OCI-LY7 (cell line): Measurements from ENCODE around the gene KCNK1. TPM values are rescaled to one million over a fixed set of nuclear protein-coding genes. Genes with fewer than 3 reads are reported as not detected.

ENCODE experiments used
- BruUV-seq: library from RNA; stranded (reverse); fragments of 400-500 nt; replicated peaks from 2 replicates; lab custom pipeline; 2021; lab: Mats Ljungman, UMichigan
- CTCF ChIA-PET: fragments of 300-600 bp; sonication (Branson Sonifier 250); formaldehyde crosslinking; loops from one replicate; lab custom pipeline; 2022; ENCODE audit warnings: antibody characterized with exemption; ENCODE audit not compliant: unreplicated experiment; lab: Charles Lee
- POLR2A ChIA-PET: fragments of 300-600 bp; sonication (Branson Sonifier 250); formaldehyde crosslinking; loops from one replicate; lab custom pipeline; 2022; ENCODE audit warnings: antibody characterized with exemption; lab: Charles Lee
- DNase-seq: peaks from one replicate; pipeline ENCODE4 v3.0.0-alpha.2; 2015; ENCODE audit warnings: low spot score
- H2AFZ ChIP-seq: fragments of 200-600 bp; sonication (generic), shearing (Covaris generic); 2 replicates; pipeline ENCODE4 v1.6.1; 2014; ENCODE audit warnings: mild to moderate bottlenecking, antibody characterized with exemption, low read length, moderate library complexity
- H3K27ac ChIP-seq: fragments of 200-600 bp; sonication (generic); 2 replicates; pipeline ENCODE4 v1.5.1; 2014; ENCODE audit warnings: mixed run types, low read depth, mild to moderate bottlenecking, moderate library complexity, low read length, inconsistent platforms; ENCODE audit not compliant: poor library complexity, severe bottlenecking
- H3K36me3 ChIP-seq: fragments of 200-600 bp; sonication (generic); 2 replicates; pipeline ENCODE4 v1.6.1; 2014; ENCODE audit warnings: mild to moderate bottlenecking, antibody characterized with exemption, low read length, moderate library complexity, mixed read lengths; ENCODE audit not compliant: insufficient read depth
- H3K4me1 ChIP-seq: fragments of 200-600 bp; sonication (generic); 2 replicates; pipeline ENCODE4 v1.5.1; 2014; ENCODE audit warnings: mild to moderate bottlenecking, low read length; ENCODE audit not compliant: insufficient read depth, poor library complexity, severe bottlenecking
- H3K4me2 ChIP-seq: fragments of 200-600 bp; sonication (generic); 2 replicates; pipeline ENCODE4 v1.6.1; 2014; ENCODE audit warnings: mild to moderate bottlenecking, low read length
- H3K4me3 ChIP-seq: fragments of 200-600 bp; sonication (generic); 2 replicates; pipeline ENCODE4 v1.5.1; 2014; ENCODE audit warnings: mild to moderate bottlenecking, low read depth, low read length; ENCODE audit not compliant: poor library complexity, severe bottlenecking
- H3K79me2 ChIP-seq: fragments of 200-600 bp; sonication (generic); 2 replicates; pipeline ENCODE4 v1.6.1; 2016; ENCODE audit warnings: low read depth, mild to moderate bottlenecking, low read length, moderate library complexity, mixed read lengths; ENCODE audit not compliant: insufficient read depth
- H3K9me2 ChIP-seq: fragments of 200-600 bp; sonication (generic); 2 replicates; pipeline ENCODE4 v1.6.1; 2016; ENCODE audit warnings: mild to moderate bottlenecking, low read length, mixed read lengths; ENCODE audit not compliant: insufficient read depth
- H3K9me3 ChIP-seq: fragments of 200-600 bp; sonication (generic); 2 replicates; pipeline ENCODE4 v1.6.1; 2014; ENCODE audit warnings: mild to moderate bottlenecking, mixed run types, low read length, mixed read lengths
- H4K20me1 ChIP-seq: fragments of 200-600 bp; sonication (generic); 2 replicates; pipeline ENCODE4 v1.6.1; 2014; ENCODE audit warnings: mild to moderate bottlenecking, antibody characterized with exemption, low read length, moderate library complexity, mixed read lengths; ENCODE audit not compliant: insufficient read depth
- EZH2phosphoT487 ChIP-seq: fragments of 200-600 bp; sonication (generic); IDR thresholded peaks from 2 replicates; pipeline ENCODE4 v1.6.1; 2018; ENCODE audit warnings: low read depth, borderline replicate concordance, mild to moderate bottlenecking, mixed run types, antibody characterized with exemption, low read length, moderate library complexity, mixed read lengths
- intact Hi-C: fragments of 100-400 bp; cut with micrococcal nuclease; formaldehyde crosslinking; loops from one replicate; pipeline ENCODE4 v1.10.0; 2022; ENCODE audit not compliant: unreplicated experiment
- total RNA-seq, 2 experiments: library from RNA; depleted of rRNA in 1 of 2; stranded (reverse); fragments of >200 nt in 1 of 2; shearing (Covaris generic) in 1 of 2; gene quantifications; 2 replicates each; pipeline ENCODE4 v1.2.3, GENCODE V29; 2014 to 2022
- TF ChIP-seq, protein P1 (sequence below): fragments of 200-600 bp; sonication (generic); conservative IDR thresholded peaks from 2 replicates; pipeline ENCODE4 v1.5.1; 2014; ENCODE audit warnings: mild to moderate bottlenecking, antibody characterized with exemption, low read length, moderate library complexity, mixed read lengths

The KCNK1 gene
- total RNA-seq, 2 experiments from 2014 or later: not detected

DNA sequence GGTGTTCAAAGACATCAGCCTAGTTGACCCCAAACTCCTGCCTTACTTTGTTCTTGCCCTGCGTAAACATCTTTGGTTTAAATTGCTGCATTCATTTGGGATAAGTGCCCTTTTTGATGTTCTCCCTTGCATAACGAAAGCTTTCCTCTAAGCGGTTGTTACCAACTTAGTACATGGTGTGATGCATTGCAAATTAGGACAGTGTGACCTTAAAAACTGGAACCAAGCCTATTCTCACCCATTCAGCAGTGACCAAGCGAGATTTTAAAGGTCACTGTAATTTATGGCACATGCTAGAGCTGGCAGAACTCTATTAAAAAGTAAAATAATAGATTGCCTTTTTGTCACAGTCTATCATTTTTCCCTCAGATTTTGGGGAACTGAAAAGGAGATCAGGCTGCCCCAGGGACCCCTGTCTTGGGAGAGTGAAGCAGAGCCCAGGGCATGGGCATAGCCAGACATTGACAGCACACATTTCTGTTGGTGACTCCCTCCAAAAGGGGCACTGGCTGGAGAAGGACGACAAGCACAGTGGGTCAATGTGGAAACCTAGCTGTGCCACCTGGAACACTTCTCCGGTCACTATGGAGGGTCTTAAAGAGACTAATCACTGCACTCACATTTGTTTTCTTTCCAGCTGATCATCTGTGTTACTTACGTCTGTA lies 63.9 kb downstream of the KCNK1 start:
- H3K9me2 ChIP-seq: no peaks in the 10 kb centered on the region
- intact Hi-C loops: no loop called here
- no peaks in the 10 kb centered on the region for H3K9me3 ChIP-seq
- no TSS peak for BruUV-seq
- ChIA-PET POLR2A (interaction anchor here (0.7 kb wide), 1 partner anchor 85 kb away, joined by 3 read pairs; no protein-coding TSS in a partner anchor), CTCF (no interaction called here)
- no peak overlapping the region for H3K27ac ChIP-seq
- no peak overlapping the region for H3K4me3 ChIP-seq
- H3K79me2 ChIP-seq: no peaks in the 10 kb centered on the region
- no peak overlapping the region for H3K4me2 ChIP-seq
- H3K4me1 ChIP-seq: no peaks in the 10 kb centered on the region
- DNase-seq: no peak
- TF ChIP-seq, protein P1, sequence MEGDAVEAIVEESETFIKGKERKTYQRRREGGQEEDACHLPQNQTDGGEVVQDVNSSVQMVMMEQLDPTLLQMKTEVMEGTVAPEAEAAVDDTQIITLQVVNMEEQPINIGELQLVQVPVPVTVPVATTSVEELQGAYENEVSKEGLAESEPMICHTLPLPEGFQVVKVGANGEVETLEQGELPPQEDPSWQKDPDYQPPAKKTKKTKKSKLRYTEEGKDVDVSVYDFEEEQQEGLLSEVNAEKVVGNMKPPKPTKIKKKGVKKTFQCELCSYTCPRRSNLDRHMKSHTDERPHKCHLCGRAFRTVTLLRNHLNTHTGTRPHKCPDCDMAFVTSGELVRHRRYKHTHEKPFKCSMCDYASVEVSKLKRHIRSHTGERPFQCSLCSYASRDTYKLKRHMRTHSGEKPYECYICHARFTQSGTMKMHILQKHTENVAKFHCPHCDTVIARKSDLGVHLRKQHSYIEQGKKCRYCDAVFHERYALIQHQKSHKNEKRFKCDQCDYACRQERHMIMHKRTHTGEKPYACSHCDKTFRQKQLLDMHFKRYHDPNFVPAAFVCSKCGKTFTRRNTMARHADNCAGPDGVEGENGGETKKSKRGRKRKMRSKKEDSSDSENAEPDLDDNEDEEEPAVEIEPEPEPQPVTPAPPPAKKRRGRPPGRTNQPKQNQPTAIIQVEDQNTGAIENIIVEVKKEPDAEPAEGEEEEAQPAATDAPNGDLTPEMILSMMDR: no peak
- no peak for TF ChIP-seq EZH2phosphoT487
- H2AFZ ChIP-seq: no peak overlapping the region
- no peaks in the 10 kb centered on the region for H3K36me3 ChIP-seq
- H4K20me1 ChIP-seq: no peaks in the 10 kb centered on the region

DNA sequence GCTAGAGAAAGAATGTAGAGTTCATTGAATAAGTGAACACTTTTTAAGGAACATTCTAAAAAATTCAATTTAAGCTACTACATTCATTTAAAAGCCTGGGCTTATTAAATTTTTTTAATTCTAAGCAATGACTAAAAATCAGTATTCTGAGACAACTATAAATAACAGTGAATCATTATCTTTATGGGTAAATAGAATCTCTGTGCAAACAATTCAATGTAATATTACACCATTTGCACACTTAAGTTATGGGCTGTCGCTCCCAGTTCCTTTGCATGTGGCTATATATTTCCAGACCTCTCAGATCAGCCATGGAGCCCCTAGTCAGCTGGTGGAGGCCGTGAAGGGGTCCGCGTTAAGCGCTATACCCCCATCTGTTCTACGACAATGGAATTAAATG lies 65.1 kb downstream of the KCNK1 start:
- BruUV-seq: no TSS peak
- POLR2A ChIA-PET: no interaction called here
- CTCF ChIA-PET: no interaction called here

More for the DNA sequence above, 65.1 kb downstream of the KCNK1 start:
- Histone ChIP-seq H3K27ac (no peak overlapping the region), H3K9me2 (no peaks in the 10 kb centered on the region), H3K4me1 (no peaks in the 10 kb centered on the region), H3K4me2 (no peak overlapping the region), H3K79me2 (no peaks in the 10 kb centered on the region), H3K4me3 (no peak overlapping the region), H3K9me3 (no peaks in the 10 kb centered on the region), H2AFZ (no peak overlapping the region), H3K36me3 (no peaks in the 10 kb centered on the region), H4K20me1 (no peaks in the 10 kb centered on the region)
- no peak for DNase-seq
- TF ChIP-seq, protein P1: no peak
- TF ChIP-seq EZH2phosphoT487: no peak
- intact Hi-C loops: no loop called here
